Measurements from ENCODE around the gene KRT33B.

KRT33B gene

GRCh38 chr17:41345992-41346391 lies 23.6 kb downstream of the KRT33B start:
- no peak for DNase-seq

DNA sequence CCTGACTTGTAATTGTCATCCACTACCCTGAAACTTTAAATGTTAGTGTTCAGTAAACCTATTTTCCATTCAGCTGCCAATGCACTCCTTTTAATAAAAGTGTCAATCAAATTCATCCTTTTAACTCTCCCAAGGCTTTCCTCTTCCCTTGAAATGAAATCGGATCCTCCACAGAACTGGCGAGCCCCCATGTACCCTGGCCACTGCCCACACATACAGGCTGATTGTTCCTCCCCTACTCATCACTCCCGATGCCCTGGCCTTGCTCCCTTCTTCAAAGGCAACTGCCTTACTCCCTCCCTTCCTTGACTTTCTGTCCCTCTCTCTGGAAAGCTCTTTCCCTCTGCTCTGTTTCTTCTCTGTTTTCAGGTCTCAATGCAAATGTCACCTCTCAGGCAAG lies 26.6 kb downstream of the KRT33B start:
- no peak for DNase-seq

- DNase-seq = no peak
These were observed 28.4 kb downstream of the KRT33B start for GRCh38 chr17:41340934-41341861.

DNA sequence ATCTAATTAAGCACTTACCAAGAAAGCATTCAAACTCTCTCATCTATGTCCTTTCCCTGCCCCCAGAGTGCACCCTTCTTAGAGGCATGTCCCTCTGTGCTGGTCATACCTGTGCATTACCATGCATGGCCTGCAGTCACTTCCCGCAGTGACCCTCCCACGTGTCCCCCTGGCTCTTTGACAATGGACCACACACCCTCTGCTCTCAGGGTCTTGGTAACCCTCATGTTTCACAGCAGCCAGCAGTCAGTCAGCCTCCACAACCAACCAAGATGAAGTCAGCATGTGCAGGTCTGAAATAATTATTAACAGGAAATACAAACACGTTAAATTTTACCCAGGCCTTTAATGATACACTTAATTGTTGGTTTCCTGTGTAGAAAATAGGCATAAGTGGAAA lies 29.1 kb downstream of the KRT33B start:
- no peak for DNase-seq

GRCh38 chr17:41339571-41340172 lies 29.9 kb downstream of the KRT33B start:
- DNase-seq = no peak

GRCh38 chr17:41338961-41339485 lies 30.6 kb downstream of the KRT33B start:
- DNase-seq = no peak

GRCh38 chr17:41335747-41336146 lies 33.9 kb downstream of the KRT33B start:
- no peak for DNase-seq

DNA sequence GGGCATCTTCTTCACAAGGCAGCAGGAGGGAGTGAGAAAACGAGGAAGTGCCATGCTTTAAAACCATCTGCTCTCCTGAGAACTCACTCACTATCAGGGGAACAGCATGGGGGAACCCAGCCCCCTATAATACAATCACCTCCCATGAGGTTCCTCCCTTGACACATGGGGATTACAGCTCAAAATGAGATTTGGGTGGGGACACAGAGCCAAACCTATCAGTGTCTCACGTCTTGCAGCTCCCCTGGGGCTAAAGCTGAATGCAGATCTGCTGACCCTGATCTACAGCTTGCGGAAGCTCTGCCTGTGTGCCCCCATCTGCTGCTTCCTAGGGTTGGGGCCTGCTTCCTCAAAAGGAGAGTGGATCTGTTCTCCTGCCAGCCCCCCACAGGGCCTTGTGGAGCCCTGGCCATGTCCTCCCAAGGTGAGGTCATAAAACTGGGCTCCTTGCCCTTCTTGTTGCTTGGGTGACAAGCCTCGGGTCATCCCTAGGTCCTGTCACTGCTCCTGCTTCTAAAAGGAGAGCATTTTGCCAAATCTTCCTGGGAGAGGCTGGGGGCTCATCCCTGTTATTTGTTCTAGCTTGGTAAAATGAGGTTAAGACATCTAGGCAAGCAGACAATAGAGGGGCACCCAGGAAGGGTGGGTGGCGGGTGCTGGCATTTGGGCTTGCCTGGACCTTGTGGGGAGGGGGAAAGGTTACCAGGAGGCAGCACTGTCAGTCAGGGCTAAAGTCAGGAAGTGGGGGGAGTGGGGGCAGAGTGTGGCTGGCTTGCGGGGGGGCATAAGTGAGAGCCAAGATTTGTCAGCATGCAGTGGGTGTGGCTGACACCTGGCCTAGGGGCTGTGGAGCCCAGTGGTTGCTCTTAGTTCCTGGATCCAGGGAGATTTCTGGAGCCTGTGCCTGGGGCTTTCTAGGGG lies 35.0 kb downstream of the KRT33B start:
- DNase-seq = no peak

DNA sequence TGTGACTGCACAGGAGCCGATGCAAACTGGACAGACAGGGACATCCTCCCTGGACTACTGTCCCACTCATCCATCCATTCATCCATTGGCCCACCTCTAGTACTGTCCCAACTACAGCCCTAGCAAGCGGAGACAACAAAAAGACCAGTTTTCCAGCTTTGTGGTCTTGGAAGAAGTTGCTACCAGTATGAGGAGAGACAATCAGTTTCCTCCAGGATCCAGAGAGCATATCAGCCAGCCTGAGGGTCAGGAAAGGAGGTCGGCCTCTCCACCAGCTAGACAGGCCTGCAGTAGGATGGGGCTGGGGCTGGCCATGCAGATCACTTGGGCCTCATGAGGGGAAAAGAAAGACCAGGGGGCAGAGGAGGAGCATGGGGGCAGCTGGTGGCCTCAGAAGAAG lies 35.8 kb downstream of the KRT33B start:
- DNase-seq = no peak

DNA sequence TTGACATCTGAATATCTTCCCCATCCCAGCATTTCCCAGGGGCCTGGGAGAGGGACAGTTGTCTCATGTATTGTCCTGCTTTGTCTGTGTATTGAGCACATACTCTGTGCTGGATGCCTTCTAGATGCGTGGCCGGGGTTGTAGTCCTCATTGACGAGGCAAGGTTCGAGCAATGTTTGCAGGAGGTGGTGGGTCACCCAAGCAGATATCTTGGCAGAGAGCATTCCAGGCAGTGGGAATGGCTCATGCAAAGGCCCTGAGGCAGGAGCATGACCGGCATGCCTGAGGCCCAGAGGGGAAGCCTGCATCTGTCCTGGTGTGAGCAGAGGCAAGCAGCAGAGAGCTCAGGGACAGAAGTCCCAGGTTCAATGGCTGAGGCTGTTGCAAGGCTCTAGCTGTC lies 36.5 kb downstream of the KRT33B start:
- DNase-seq = no peak

DNA sequence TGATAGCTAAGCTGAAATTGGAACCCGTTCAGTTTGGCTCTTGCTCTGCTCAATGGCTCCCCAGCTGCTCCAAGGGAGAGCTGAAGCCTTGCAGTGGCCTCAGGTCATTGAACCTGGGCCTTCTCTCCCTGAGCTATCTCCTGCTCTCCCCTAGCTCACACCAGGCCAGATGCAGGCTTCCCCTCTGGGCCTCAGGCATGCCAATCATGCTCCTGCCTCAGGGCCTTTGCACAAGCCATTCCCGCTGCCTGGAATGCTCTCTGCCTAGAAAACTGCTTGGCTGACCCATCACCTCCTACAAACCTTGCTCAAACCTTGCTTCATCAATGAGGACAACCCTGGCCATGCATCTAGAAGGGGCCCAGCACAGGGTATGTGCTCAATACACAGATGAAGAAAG lies 37.4 kb downstream of the KRT33B start:
- no peak for DNase-seq

- no peak for DNase-seq
These were observed 38.0 kb downstream of the KRT33B start for GRCh38 chr17:41331606-41332005.

- no peak for DNase-seq
These were observed 40.2 kb downstream of the KRT33B start for GRCh38 chr17:41329279-41329948.

GRCh38 chr17:41328207-41328606 lies 41.4 kb downstream of the KRT33B start:
- DNase-seq = no peak

DNA sequence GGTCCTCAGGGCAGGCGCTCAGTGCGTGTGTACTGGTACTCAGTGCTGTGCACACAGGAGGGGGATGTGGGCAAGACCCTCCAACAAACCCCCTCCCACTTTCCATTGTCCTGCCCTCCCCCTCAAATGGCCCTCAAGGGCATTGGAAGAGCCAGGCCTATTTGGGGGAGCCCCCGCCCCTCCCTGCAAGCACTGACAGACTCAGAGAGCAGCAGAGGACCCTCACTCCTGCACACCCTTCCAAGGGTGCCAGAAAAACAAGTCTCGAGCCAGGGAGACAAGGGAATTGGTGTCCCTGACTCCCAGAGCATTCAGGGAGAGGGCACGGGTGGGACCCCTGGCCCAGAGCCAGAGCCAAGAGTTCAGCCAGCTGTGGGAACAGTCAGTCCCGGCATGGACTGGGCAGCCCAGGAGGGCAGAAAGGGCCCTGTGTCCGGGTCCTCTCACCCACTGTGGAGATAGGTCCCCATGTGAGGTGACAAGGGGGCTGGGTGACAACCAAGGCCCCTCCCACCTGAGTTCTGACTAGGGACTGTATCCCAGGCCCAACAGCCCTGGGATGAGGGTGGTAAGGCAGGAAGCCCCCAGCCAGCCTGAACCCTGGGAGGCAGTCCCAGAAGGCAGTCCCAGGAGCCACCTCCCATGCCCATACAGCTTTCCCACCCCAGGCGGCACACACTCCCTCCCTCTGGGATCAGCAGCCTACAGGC lies 42.0 kb downstream of the KRT33B start:
- DNase-seq = no peak

- no peak for DNase-seq
These were observed 43.2 kb downstream of the KRT33B start for GRCh38 chr17:41326173-41327145.

DNA sequence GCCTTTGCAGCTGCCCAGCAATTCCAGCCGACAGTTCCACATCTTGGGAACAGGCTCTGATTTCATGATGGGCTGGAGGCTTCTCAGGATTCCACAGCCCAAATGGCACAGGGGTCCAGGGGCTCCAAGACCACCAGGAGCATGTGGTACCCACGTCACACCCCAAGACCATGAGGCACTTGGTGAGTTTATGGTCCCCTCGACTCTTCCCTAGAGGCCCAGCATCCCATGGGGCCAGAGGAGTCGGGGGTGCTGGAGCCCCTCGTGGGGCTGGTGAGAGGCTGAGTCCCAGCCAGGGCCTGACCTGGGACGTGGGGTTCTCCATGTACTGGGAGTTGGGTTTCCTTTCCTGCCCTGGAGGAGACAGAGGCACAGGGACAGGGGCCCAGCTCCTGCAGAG lies 44.0 kb downstream of the KRT33B start:
- DNase-seq = no peak

- no peak for DNase-seq
These were observed 44.5 kb downstream of the KRT33B start for GRCh38 chr17:41325126-41325525.

DNA sequence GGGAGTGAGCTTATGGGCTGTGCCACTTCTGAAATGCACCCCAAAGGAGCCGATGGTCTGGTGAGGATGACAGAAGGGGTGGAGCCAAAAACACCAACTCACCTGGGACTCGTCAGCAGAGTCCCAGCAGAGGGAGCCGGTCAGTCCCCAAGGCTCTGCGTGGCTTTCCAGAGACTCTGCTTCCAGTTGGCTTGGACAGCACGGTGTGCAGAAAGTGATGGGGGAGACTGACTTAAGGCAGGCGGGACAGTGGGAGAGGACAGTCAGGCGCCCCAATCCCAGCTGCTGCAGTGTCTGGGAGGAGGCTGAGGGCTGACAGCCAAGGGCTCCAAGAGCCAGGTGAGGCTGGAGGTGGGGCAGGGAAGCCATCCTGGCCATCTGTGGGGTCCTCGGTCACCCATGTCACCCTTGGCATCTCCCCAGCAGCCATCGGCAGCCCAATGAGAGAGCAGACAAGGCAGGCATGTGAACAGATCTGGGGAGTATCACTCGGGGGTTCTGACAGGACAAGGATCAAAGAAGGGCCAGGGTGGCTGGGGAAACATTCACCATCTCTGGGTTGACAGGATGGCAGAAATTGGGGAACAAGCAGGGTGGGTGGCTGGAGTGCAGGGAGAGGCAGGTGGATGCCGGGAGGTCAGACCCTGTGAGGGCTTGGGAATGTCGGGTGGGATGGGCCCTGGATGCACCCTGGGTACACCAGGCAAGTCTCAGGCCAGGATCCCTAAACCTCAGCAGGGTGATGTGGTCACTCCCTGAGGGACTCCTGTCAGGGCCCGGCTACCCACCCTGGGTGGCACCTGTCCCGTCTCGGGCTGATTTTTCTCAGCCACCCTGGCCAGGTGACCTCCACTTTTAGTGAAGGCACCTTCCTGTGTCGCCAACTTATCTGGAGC lies 45.2 kb downstream of the KRT33B start:
- no peak for DNase-seq
